ENCODE data around the gene NKX6-2.
"Not testable (repeated sequence)": the region's sequence is repeated elsewhere in the genome, so short reads cannot be mapped to it uniquely, and the experiment has no call there.

Gene NKX6-2

GRCh38 chr10:132793871-132794849 is 8.2 kb upstream of the NKX6-2 start:
- DNase-seq: no peak

- no peak for DNase-seq
Observed at GRCh38 chr10:132793213-132793612, 7.3 kb upstream of the NKX6-2 start.

- DNase-seq: no peak
Observed at GRCh38 chr10:132792796-132793195, 6.8 kb upstream of the NKX6-2 start.

- not testable (repeated sequence) for DNase-seq
Observed at GRCh38 chr10:132792099-132792498, 6.2 kb upstream of the NKX6-2 start.

- no peak for DNase-seq
Observed at GRCh38 chr10:132790934-132791829, 5.2 kb upstream of the NKX6-2 start.

GRCh38 chr10:132790470-132790869 is 4.5 kb upstream of the NKX6-2 start:
- DNase-seq: no peak

- no peak for DNase-seq
Observed at GRCh38 chr10:132789659-132790148, 3.8 kb upstream of the NKX6-2 start.

- DNase-seq: no peak
Observed at GRCh38 chr10:132788831-132789219, 2.9 kb upstream of the NKX6-2 start.

- no peak for DNase-seq
Observed at GRCh38 chr10:132788180-132788830, 2.4 kb upstream of the NKX6-2 start.

GRCh38 chr10:132787495-132788179 is 1.7 kb upstream of the NKX6-2 start:
- no peak for DNase-seq

GRCh38 chr10:132786884-132787494 is 1.0 kb upstream of the NKX6-2 start:
- no peak for DNase-seq

- no peak for DNase-seq
Observed at GRCh38 chr10:132786476-132786883, 533 bp upstream of the NKX6-2 start.

GRCh38 chr10:132784866-132785722 is 853 bp downstream of the NKX6-2 start:
- DNase-seq: no peak

GRCh38 chr10:132783940-132784865 is 1.7 kb downstream of the NKX6-2 start:
- no peak for DNase-seq

- no peak for DNase-seq
Observed at GRCh38 chr10:132783165-132783939, 2.6 kb downstream of the NKX6-2 start.

GRCh38 chr10:132781556-132781955 is 4.4 kb downstream of the NKX6-2 start:
- no peak for DNase-seq

GRCh38 chr10:132780356-132780755 is 5.6 kb downstream of the NKX6-2 start:
- DNase-seq: no peak

- no peak for DNase-seq
Observed at GRCh38 chr10:132779549-132780294, 6.2 kb downstream of the NKX6-2 start.

Measured in right hindlimb (tissue), 1 donor.